Measurements from ENCODE around the gene ZNF584.
"Not testable (repeated sequence)": the region's sequence is repeated elsewhere in the genome, so short reads cannot be mapped to it uniquely, and the experiment has no call there.

DNA sequence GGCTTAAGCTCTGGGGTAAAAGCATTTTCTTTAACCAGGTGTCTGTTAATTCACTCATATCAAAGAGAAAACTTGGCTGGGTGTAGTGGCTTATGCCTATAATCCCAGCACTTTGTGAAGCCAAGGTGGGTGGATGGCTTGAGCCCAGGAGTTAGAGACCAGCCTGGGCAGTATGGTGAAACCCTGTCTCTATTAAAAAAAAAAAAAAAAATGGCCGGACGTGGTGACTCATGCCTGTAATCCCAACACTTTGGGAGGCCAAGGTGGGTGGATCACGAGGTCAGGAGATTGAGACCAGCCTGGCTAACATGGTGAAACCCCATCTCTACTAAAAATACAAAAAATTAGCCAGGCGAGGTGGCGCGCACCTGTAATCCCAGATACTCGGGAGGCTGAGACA is 31.7 kb upstream of the ZNF584 start:
- TF ChIP-seq CTCF (conservative IDR thresholded peaks at IDR 0.05); EZH2 (IDR thresholded peaks at IDR 0.05; ENCODE audit: low read depth): not testable (repeated sequence)
